WTC11 (cell line): ENCODE results near the gene CENPX. TPM values are rescaled to one million over a fixed set of nuclear protein-coding genes. Genes with fewer than 3 reads are reported as not detected.

Experiments used
- ATAC-seq: fragments of 200-7000 bp; cut with Tn5 transposase; 2 replicates; pipeline ENCODE4 v1.10.0; 2021; ENCODE audit warnings: mild to moderate bottlenecking, moderate library complexity
- CTCF ChIA-PET: fragments of 300-600 bp; sonication (Branson Sonifier 250); formaldehyde crosslinking; loops from one replicate; lab custom pipeline; 2021; ENCODE audit warnings: antibody characterized with exemption; lab: Charles Lee
- POLR2A ChIA-PET: fragments of 350-600 bp; sonication (Branson Sonifier 250); formaldehyde crosslinking; loops from one replicate; lab custom pipeline; 2021; ENCODE audit warnings: antibody characterized with exemption; lab: Charles Lee
- DNase-seq: peaks from one replicate; pipeline ENCODE4 v3.0.0; 2021; ENCODE audit warnings: low spot score
- H3K27ac Mint-ChIP-seq: 2 replicates; pipeline ENCODE4 v1.8.0; 2021; ENCODE audit warnings: mixed read lengths
- H3K27me3 Mint-ChIP-seq: 2 replicates; pipeline ENCODE4 v1.8.0; 2021; ENCODE audit warnings: low read depth, mild to moderate bottlenecking, moderate library complexity, mixed read lengths
- H3K36me3 Mint-ChIP-seq: 2 replicates; pipeline ENCODE4 v1.8.0; 2021; ENCODE audit warnings: mixed read lengths
- H3K4me1 Mint-ChIP-seq: 2 replicates; pipeline ENCODE4 v1.8.0; 2022; ENCODE audit warnings: mixed read lengths
- H3K4me3 Mint-ChIP-seq: 2 replicates; pipeline ENCODE4 v1.8.0; 2021; ENCODE audit warnings: mild to moderate bottlenecking, moderate library complexity, mixed read lengths
- H3K9me3 Mint-ChIP-seq: 2 replicates; pipeline ENCODE4 v1.8.0; 2021; ENCODE audit warnings: mixed read lengths
- AFF4 ChIP-seq: sonication (generic); formaldehyde crosslinking; IDR thresholded peaks from 2 replicates; pipeline ENCODE4 v1.8.1; 2023; ENCODE audit warnings: mild to moderate bottlenecking, missing genetic modification reagents, borderline replicate concordance
- ATF6 ChIP-seq: sonication (generic); formaldehyde crosslinking; IDR thresholded peaks from 2 replicates; pipeline ENCODE4 v1.8.1; 2023; ENCODE audit warnings: mild to moderate bottlenecking, missing genetic modification reagents
- CREM ChIP-seq: sonication (generic); formaldehyde crosslinking; IDR thresholded peaks from 2 replicates; pipeline ENCODE4 v1.8.1; 2022; ENCODE audit warnings: mild to moderate bottlenecking, missing genetic modification reagents, moderate library complexity
- HMGXB4 ChIP-seq: sonication (generic); formaldehyde crosslinking; IDR thresholded peaks from 2 replicates; pipeline ENCODE4 v1.8.1; 2023; ENCODE audit warnings: mild to moderate bottlenecking, moderate library complexity, missing genetic modification reagents
- MAX ChIP-seq: sonication (generic); formaldehyde crosslinking; IDR thresholded peaks from 2 replicates; pipeline ENCODE4 v1.8.0; 2022; ENCODE audit warnings: mild to moderate bottlenecking, missing genetic modification reagents
- MXD4 ChIP-seq: fragments of 250-450 bp; sonication (Bioruptor Pico); IDR thresholded peaks from 2 replicates; pipeline ENCODE4 v1.8.0; 2021; ENCODE audit warnings: mild to moderate bottlenecking, moderate library complexity, borderline replicate concordance
- NFYB ChIP-seq: sonication (generic); formaldehyde crosslinking; conservative IDR thresholded peaks from 2 replicates; pipeline ENCODE4 v1.8.0; 2022; ENCODE audit warnings: low read depth, missing genetic modification reagents
- OVOL2 ChIP-seq: fragments of 250-450 bp; sonication (Bioruptor Pico); IDR thresholded peaks from 2 replicates; pipeline ENCODE4 v1.9.0; 2021; ENCODE audit warnings: mild to moderate bottlenecking, borderline replicate concordance
- PREB ChIP-seq: sonication (generic); formaldehyde crosslinking; IDR thresholded peaks from 2 replicates; pipeline ENCODE4 v1.8.1; 2022; ENCODE audit warnings: mild to moderate bottlenecking, missing genetic modification reagents, moderate library complexity, borderline replicate concordance
- PRRX2 ChIP-seq: fragments of 250-450 bp; sonication (Bioruptor Pico); IDR thresholded peaks from 2 replicates; pipeline ENCODE4 v1.8.0; 2021; ENCODE audit warnings: mild to moderate bottlenecking
- RELA ChIP-seq: sonication (generic); formaldehyde crosslinking; IDR thresholded peaks from 2 replicates; pipeline ENCODE4 v1.8.1; 2022; ENCODE audit warnings: missing genetic modification reagents, mild to moderate bottlenecking, borderline replicate concordance
- SMAD3 ChIP-seq: sonication (generic); formaldehyde crosslinking; IDR thresholded peaks from 2 replicates; pipeline ENCODE4 v1.8.0; 2022; ENCODE audit warnings: missing genetic modification reagents, mild to moderate bottlenecking, borderline replicate concordance
- SOX15 ChIP-seq: fragments of 250-450 bp; sonication (Bioruptor Pico); IDR thresholded peaks from 2 replicates; pipeline ENCODE4 v1.9.0; 2021; ENCODE audit warnings: mild to moderate bottlenecking
- ZNF138 ChIP-seq: sonication (generic); formaldehyde crosslinking; conservative IDR thresholded peaks from 2 replicates; pipeline ENCODE4 v1.8.1; 2022; ENCODE audit warnings: mild to moderate bottlenecking, moderate library complexity, missing genetic modification reagents
- ZNF281 ChIP-seq: sonication (generic); formaldehyde crosslinking; IDR thresholded peaks from 2 replicates; pipeline ENCODE4 v1.8.0; 2023; ENCODE audit warnings: mild to moderate bottlenecking, missing genetic modification reagents
- ZNF317 ChIP-seq: sonication (generic); formaldehyde crosslinking; IDR thresholded peaks from 2 replicates; pipeline ENCODE4 v1.8.1; 2023; ENCODE audit warnings: low read depth, mild to moderate bottlenecking, moderate library complexity, missing genetic modification reagents, borderline replicate concordance
- ZNF512 ChIP-seq: sonication (generic); formaldehyde crosslinking; IDR thresholded peaks from 2 replicates; pipeline ENCODE4 v1.8.1; 2022; ENCODE audit warnings: missing genetic modification reagents, borderline replicate concordance
- total RNA-seq: library from RNA; stranded (reverse); gene quantifications from 3 replicates; pipeline ENCODE4 v1.2.3, GENCODE V29; 2021

The CENPX gene
- total RNA-seq, 1 experiment from 2014 or later: 121 TPM

- TF ChIP-seq AFF4 (no peak), OVOL2 (CRISPR knock-in tag) (no peak), ZNF317 (no peak)
Observed at GRCh38 chr17:82030470-82031302, 8.0 kb upstream of the CENPX start (continued).

GRCh38 chr17:82029990-82030469 lies 7.4 kb upstream of the CENPX start:
- peaks cover 10% of the 10 kb centered on the region for H3K4me1 Mint-ChIP-seq
- TF ChIP-seq MXD4 (no peak), RELA (CRISPR knock-in tag) (no peak), SMAD3 (no peak), MAX (CRISPR knock-in tag) (0 out of 2 replicates have a peak, but pooled peaks have one; percentile 5), PRRX2 (CRISPR knock-in tag) (no peak)
- H3K27me3 Mint-ChIP-seq: no peaks in the 10 kb centered on the region; the same call in 1 of the 2 replicates
- ATAC-seq: no peak
- no peak overlapping the region for H3K27ac Mint-ChIP-seq
- H3K36me3 Mint-ChIP-seq: 0 out of 2 replicates have a peak, but pooled peaks cover under 1% of the 10 kb centered on the region
- POLR2A ChIA-PET: interaction anchor here (0.5 to 1.1 kb wide), 5 partner anchors 31 to 316 kb away, joined by 3 to 6 read pairs (median 3); no protein-coding TSS in a partner anchor
- no peaks in the 10 kb centered on the region for H3K9me3 Mint-ChIP-seq
- DNase-seq: no peak
- CTCF ChIA-PET: interaction anchor here (0.6 to 5.7 kb wide), 59 partner anchors 8 to 270 kb away, joined by 3 to 119 read pairs (median 7); partner anchors contain the start of genes ASPSCR1, CCDC57, CENPX and DCXR
- H3K4me3 Mint-ChIP-seq: no peak overlapping the region

- H3K4me3 Mint-ChIP-seq: peak overlapping the region; percentile 30; the same call in 1 of the 2 replicates
- H3K27me3 Mint-ChIP-seq: no peaks in the 10 kb centered on the region; the same call in 1 of the 2 replicates
- TF ChIP-seq ATF6 (CRISPR knock-in tag) (no peak), ZNF138 (CRISPR knock-in tag) (no peak), NFYB (CRISPR knock-in tag) (no peak), ZNF281 (CRISPR knock-in tag) (no peak), HMGXB4 (CRISPR knock-in tag) (no peak), CREM (CRISPR knock-in tag) (no peak), PREB (CRISPR knock-in tag) (no peak), SOX15 (CRISPR knock-in tag) (no peak), ZNF512 (CRISPR knock-in tag) (no peak)
Observed at GRCh38 chr17:82029391-82029790, 6.7 kb upstream of the CENPX start.

More at GRCh38 chr17:82029391-82029790, 6.7 kb upstream of the CENPX start:
- no peaks in the 10 kb centered on the region for H3K36me3 Mint-ChIP-seq
- peaks cover 8% of the 10 kb centered on the region for H3K4me1 Mint-ChIP-seq
- DNase-seq: no peak
- no peaks in the 10 kb centered on the region for H3K9me3 Mint-ChIP-seq
- ChIA-PET CTCF (interaction anchor here (1.3 to 5.7 kb wide), 20 partner anchors 9 to 207 kb away, joined by 4 to 119 read pairs (median 12); partner anchors contain the start of genes CENPX, DCXR, GPS1 and LRRC45), POLR2A (interaction anchor here (1.1 kb wide), 1 partner anchor 31 kb away, joined by 3 read pairs; no protein-coding TSS in a partner anchor)
- H3K27ac Mint-ChIP-seq: no peak overlapping the region
- no peak for ATAC-seq
